NT2/D1 (cell line): ENCODE measurements around the gene SPARCL1.

ENCODE experiments used
- SUZ12 ChIP-seq: IDR thresholded peaks from 2 replicates; pipeline ENCODE4 v1.6.1; 2011; ENCODE audit not compliant: insufficient read length, insufficient read depth; ENCODE audit errors: extremely low read depth
- YY1 ChIP-seq: IDR thresholded peaks from 2 replicates; pipeline ENCODE4 v1.6.1; 2011; ENCODE audit not compliant: insufficient read length, insufficient read depth
- ZNF274 ChIP-seq: IDR thresholded peaks from 2 replicates; pipeline ENCODE4 v1.6.1; 2011; ENCODE audit warnings: mild to moderate bottlenecking, low read depth, low read length

GRCh38 chr4:87465739-87466366 lies 63.3 kb downstream of the SPARCL1 start:
- TF ChIP-seq ZNF274 (no peak), YY1 (no peak), SUZ12 (no peak)
